Brain microvascular endothelial cell (primary cell): Measurements from ENCODE around the gene ATP9B.

Experiments
- DNase-seq: peaks from one replicate; pipeline ENCODE4 v3.0.0-alpha.2; 2020
- H3K27ac ChIP-seq: fragments of 250-450 bp; sonication (Bioruptor Pico); 2 replicates; pipeline ENCODE4 v1.5.1; 2020; ENCODE audit warnings: mild to moderate bottlenecking, moderate library complexity
- H3K27me3 ChIP-seq: fragments of 250-450 bp; sonication (Bioruptor Pico); replicated peaks from 2 replicates; pipeline ENCODE4 v1.5.1; 2020; ENCODE audit warnings: mild to moderate bottlenecking
- H3K36me3 ChIP-seq: fragments of 250-450 bp; sonication (Bioruptor Pico); replicated peaks from 2 replicates; pipeline ENCODE4 v1.5.1; 2020; ENCODE audit warnings: mild to moderate bottlenecking
- H3K4me3 ChIP-seq: 2 replicates; pipeline ENCODE4 v1.5.1; 2011; ENCODE audit warnings: low read depth, mild to moderate bottlenecking, control low read depth, low read length, moderate library complexity
- CTCF ChIP-seq: IDR thresholded peaks from 2 replicates; pipeline ENCODE4 v1.5.1; 2011; ENCODE audit warnings: low read depth, mild to moderate bottlenecking, moderate library complexity, low read length, control low read depth, inconsistent platforms; ENCODE audit errors: missing control alignments
- in situ Hi-C: cut with HindIII; loops from 2 replicates; pipeline ENCODE4 v1.10.0; 2017; ENCODE audit warnings: low sequenced_read_pairs, low pct_ligation_motif_present

ATP9B gene

GRCh38 chr18:79129120-79129519 lies 59.9 kb downstream of the ATP9B start:
- H3K36me3 ChIP-seq: no peaks in the 10 kb centered on the region
- no peaks in the 10 kb centered on the region for H3K27me3 ChIP-seq
- H3K4me3 ChIP-seq: no peak overlapping the region
- in situ Hi-C loops: no loop called here
- no peak overlapping the region for H3K27ac ChIP-seq
- no peak for DNase-seq
- TF ChIP-seq CTCF: no peak

DNA sequence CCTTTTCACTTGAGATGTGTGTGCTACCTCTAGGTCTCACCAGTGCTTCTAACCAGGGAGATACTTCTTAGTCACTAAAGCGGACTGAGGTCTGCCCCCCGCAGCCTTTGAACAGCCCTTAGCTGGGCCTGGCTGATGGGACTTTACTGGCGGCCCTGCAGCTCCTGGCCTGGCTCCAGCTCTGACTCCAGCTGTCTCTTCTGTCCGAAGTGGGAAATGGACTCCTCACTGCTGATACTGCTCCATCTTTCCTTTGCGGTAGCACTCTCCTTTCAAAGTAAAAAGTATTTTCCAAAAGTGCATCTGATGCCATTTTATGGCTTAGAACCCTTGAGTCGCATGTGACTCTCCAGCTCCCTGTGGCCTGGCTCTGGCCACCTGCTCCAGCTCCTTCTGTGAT lies 64.5 kb downstream of the ATP9B start:
- no peak for TF ChIP-seq CTCF

DNA sequence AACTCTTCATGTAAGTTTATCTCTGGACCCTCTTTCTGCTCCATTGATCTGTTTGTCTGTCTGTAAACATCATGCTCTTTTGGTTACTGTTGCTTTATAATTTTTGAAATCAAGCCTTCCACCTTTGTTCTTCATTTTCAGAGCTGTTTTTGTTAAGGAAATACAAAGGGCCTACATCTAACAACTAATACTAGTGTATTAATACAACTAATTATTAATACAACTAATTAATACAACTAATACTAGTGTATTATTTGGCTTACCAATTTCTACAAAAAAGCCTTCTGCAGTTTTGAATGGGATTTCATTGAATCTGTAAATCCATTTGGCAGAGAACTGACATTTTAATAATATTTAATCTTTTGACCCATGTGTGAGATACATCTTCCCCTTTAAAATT lies 66.7 kb downstream of the ATP9B start:
- Histone ChIP-seq H3K4me3 (no peak overlapping the region), H3K27ac (no peak overlapping the region), H3K36me3 (no peaks in the 10 kb centered on the region), H3K27me3 (no peaks in the 10 kb centered on the region)
- in situ Hi-C loops: no loop called here
- no peak for DNase-seq
- TF ChIP-seq CTCF: no peak

More for the DNA sequence above, 64.5 kb downstream of the ATP9B start:
- Histone ChIP-seq H3K27ac (no peak overlapping the region), H3K27me3 (no peaks in the 10 kb centered on the region), H3K4me3 (no peak overlapping the region), H3K36me3 (no peaks in the 10 kb centered on the region)
- in situ Hi-C loops: no loop called here
- no peak for DNase-seq

GRCh38 chr18:79136742-79137141 lies 67.5 kb downstream of the ATP9B start:
- no peak for TF ChIP-seq CTCF
- in situ Hi-C loops: no loop called here
- no peaks in the 10 kb centered on the region for H3K36me3 ChIP-seq
- no peak overlapping the region for H3K4me3 ChIP-seq
- H3K27ac ChIP-seq: no peak overlapping the region
- DNase-seq: no peak
- H3K27me3 ChIP-seq: no peaks in the 10 kb centered on the region

DNA sequence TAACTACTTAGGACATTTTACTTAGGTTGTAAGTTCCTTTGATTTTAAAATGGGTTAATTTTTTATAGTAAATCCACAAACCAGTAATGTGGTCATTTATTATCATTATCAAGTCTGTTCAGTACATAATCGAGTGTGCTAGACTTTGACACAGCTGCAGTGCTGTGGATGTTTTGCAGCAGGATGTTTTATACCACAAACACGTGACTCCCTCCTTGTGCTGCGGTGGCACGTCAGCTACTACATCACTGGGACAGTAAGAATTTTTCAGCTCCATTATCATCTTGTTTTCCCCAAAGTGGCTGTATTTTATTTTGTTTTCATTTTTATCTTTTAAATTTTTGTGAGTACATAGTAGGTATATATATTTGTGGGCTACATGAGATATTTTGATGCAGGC lies 70.0 kb downstream of the ATP9B start:
- Histone ChIP-seq H3K27me3 (no peaks in the 10 kb centered on the region), H3K27ac (no peak overlapping the region), H3K36me3 (no peaks in the 10 kb centered on the region), H3K4me3 (no peak overlapping the region)
- TF ChIP-seq CTCF: no peak
- in situ Hi-C loops: no loop called here
- no peak for DNase-seq

DNA sequence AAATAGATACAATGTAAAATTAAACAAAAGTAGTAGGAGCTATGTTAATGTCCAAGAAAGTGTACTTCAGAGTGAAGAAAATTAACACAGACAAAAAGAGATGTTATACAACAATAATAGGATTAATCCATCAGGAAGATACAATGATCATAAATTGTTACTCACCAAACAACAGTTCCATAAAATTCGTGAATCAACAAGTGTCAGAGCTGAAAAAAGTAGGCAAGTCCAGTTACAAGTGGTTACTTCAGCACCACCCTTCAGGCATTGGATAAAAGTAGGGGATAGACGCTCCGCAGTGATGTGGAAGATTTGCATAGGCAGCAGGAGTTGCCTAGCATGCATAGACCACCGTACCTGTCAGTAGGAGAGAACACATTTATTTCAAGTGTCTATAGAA lies 77.8 kb downstream of the ATP9B start:
- no peak for DNase-seq
- in situ Hi-C loops: no loop called here
- no peak for TF ChIP-seq CTCF
- Histone ChIP-seq H3K4me3 (no peak overlapping the region), H3K27ac (no peak overlapping the region), H3K36me3 (no peaks in the 10 kb centered on the region), H3K27me3 (no peaks in the 10 kb centered on the region)
